GM18868 (cell line): ENCODE data around the gene NDRG4.

Source experiments
- ATAC-seq: cut with Tn5 transposase; IDR thresholded peaks from one replicate; pipeline ENCODE4 v1.9.1; 2021; ENCODE audit warnings: mild to moderate bottlenecking, moderate library complexity; ENCODE audit not compliant: unreplicated experiment

NDRG4 gene

GRCh38 chr16:58493756-58494431, 6.0 kb upstream of the NDRG4 start:
- ATAC-seq: no peak

- ATAC-seq: peak; percentile 76
Measured at GRCh38 chr16:58494981-58495520, 4.9 kb upstream of the NDRG4 start.

GRCh38 chr16:58495521-58496331, 4.2 kb upstream of the NDRG4 start:
- no peak for ATAC-seq

- ATAC-seq: no peak
Measured at GRCh38 chr16:58497468-58497867, 2.5 kb upstream of the NDRG4 start.

GRCh38 chr16:58497935-58498334, 2.0 kb upstream of the NDRG4 start:
- ATAC-seq: no peak

- ATAC-seq: no peak
Measured at GRCh38 chr16:58498341-58499091, 1.4 kb upstream of the NDRG4 start.

GRCh38 chr16:58499092-58499511, 841 bp upstream of the NDRG4 start:
- ATAC-seq: no peak

- no peak for ATAC-seq
Measured at GRCh38 chr16:58500430-58501241, 693 bp downstream of the NDRG4 start.

GRCh38 chr16:58501242-58502131, 1.5 kb downstream of the NDRG4 start:
- no peak for ATAC-seq

- no peak for ATAC-seq
Measured at GRCh38 chr16:58502217-58502921, 2.4 kb downstream of the NDRG4 start.

GRCh38 chr16:58503166-58503862, 3.4 kb downstream of the NDRG4 start:
- no peak for ATAC-seq

- ATAC-seq: no peak
Measured at GRCh38 chr16:58503863-58504688, 4.1 kb downstream of the NDRG4 start.

- no peak for ATAC-seq
Measured at GRCh38 chr16:58506241-58507194, 6.6 kb downstream of the NDRG4 start.

GRCh38 chr16:58507195-58507962, 7.4 kb downstream of the NDRG4 start:
- ATAC-seq: no peak

GRCh38 chr16:58507963-58508670, 8.2 kb downstream of the NDRG4 start:
- no peak for ATAC-seq
